Transverse colon (tissue), 4 donors: ENCODE data around the gene ADGRA1.

ENCODE experiments used
- CTCF ChIP-seq, 5 experiments: fragments of 200-600 bp in 3 of 5; fragments of 450-650 bp in 2 of 5; sonication (generic) in 3 of 5; IDR thresholded peaks; 1 replicate in 2 of 5; 2 replicates in 3 of 5; pipeline ENCODE4 v1.5.1; 2016 to 2017; ENCODE audit warnings: antibody characterized with exemption in 5 of 5, inconsistent platforms in 3 of 5, mild to moderate bottlenecking in 2 of 5, moderate library complexity in 1 of 5
- EP300 ChIP-seq: sonication (generic); formaldehyde crosslinking; IDR thresholded peaks from one replicate; pipeline ENCODE4 v1.6.1; 2017; ENCODE audit warnings: antibody characterized with exemption, low read depth
- POLR2A ChIP-seq: fragments of 450-650 bp; IDR thresholded peaks from one replicate; pipeline ENCODE4 v1.6.1; 2016; ENCODE audit warnings: antibody characterized with exemption, mild to moderate bottlenecking, moderate library complexity
- POLR2AphosphoS5 ChIP-seq, 3 donors: sonication (generic); formaldehyde crosslinking; IDR thresholded peaks; one replicate each; pipeline ENCODE4 v1.6.1; 2016; ENCODE audit warnings: antibody characterized with exemption in 3 of 3

GRCh38 chr10:133161486-133162109, 73.9 kb downstream of the ADGRA1 start:
- TF ChIP-seq CTCF (IDR thresholded peaks at IDR 0.05) (no peak), POLR2A (no peak), POLR2AphosphoS5 (IDR thresholded peaks at IDR 0.05) (no peak), EP300 (no peak)
